Sigmoid colon (tissue), 4 donors: ENCODE data around the gene SCARF1.

Source experiments
- CTCF ChIP-seq, 4 experiments: fragments of 450-650 bp in 3 of 4; fragments of 200-600 bp in 1 of 4; IDR thresholded peaks; one replicate each; pipeline ENCODE4 v1.5.1; 2016 to 2019; ENCODE audit warnings: antibody characterized with exemption in 4 of 4, mild to moderate bottlenecking in 3 of 4, moderate library complexity in 2 of 4
- POLR2AphosphoS5 ChIP-seq, 4 donors: sonication (generic); formaldehyde crosslinking; IDR thresholded peaks; one replicate each; pipeline ENCODE4 v1.6.1; 2017; ENCODE audit warnings: antibody characterized with exemption in 4 of 4

GRCh38 chr17:1590029-1590746, 55.3 kb downstream of the SCARF1 start:
- TF ChIP-seq CTCF (IDR thresholded peaks at IDR 0.05) = no peak
- peak in 3 of 4 donors; percentile 40 to 67 (median 55) for TF ChIP-seq POLR2AphosphoS5 (IDR thresholded peaks at IDR 0.05)
